Omental fat pad (tissue), 4 donors: ENCODE measurements around the gene ARHGAP8. TPM values are rescaled to one million over a fixed set of nuclear protein-coding genes. Genes with fewer than 3 reads are reported as not detected.

Experiments
- ATAC-seq: fragments of 150-250 bp; one replicate; pipeline ENCODE4 v1.9.1; 2016; ENCODE audit warnings: mild to moderate bottlenecking, moderate library complexity; ENCODE audit not compliant: low FRiP score
- DNase-seq: peaks from one replicate; pipeline ENCODE4 v3.0.0-alpha.2; 2019; ENCODE audit warnings: low spot score
- CTCF ChIP-seq, 3 donors: fragments of 450-650 bp; IDR thresholded peaks; one replicate each; pipeline ENCODE4 v1.5.1; 2016 to 2017; ENCODE audit warnings: antibody characterized with exemption in 3 of 3, mild to moderate bottlenecking in 3 of 3, moderate library complexity in 2 of 3
- total RNA-seq, 4 donors: library from RNA; depleted of rRNA; stranded (reverse); fragments of >200 nt; gene quantifications; one replicate each; pipeline ENCODE4 v1.1.0, GENCODE V29; 2016

ARHGAP8 gene
- total RNA-seq, 4 donors from 2014 or later = 0.46 to 2.2 (median 1.9) TPM; not detected in 1

- no peak for TF ChIP-seq CTCF (IDR thresholded peaks at IDR 0.05)
- no peak for DNase-seq
- ATAC-seq = no peak
Observed at GRCh38 chr22:44811141-44811540, 58.8 kb downstream of the ARHGAP8 start.

GRCh38 chr22:44813416-44813815, 61.0 kb downstream of the ARHGAP8 start:
- TF ChIP-seq CTCF (IDR thresholded peaks at IDR 0.05) = no peak
- DNase-seq (no peak), ATAC-seq (no peak)

- DNase-seq (no peak), ATAC-seq (no peak)
- TF ChIP-seq CTCF (IDR thresholded peaks at IDR 0.05) = no peak
Observed at GRCh38 chr22:44814266-44815098, 62.1 kb downstream of the ARHGAP8 start.

DNA sequence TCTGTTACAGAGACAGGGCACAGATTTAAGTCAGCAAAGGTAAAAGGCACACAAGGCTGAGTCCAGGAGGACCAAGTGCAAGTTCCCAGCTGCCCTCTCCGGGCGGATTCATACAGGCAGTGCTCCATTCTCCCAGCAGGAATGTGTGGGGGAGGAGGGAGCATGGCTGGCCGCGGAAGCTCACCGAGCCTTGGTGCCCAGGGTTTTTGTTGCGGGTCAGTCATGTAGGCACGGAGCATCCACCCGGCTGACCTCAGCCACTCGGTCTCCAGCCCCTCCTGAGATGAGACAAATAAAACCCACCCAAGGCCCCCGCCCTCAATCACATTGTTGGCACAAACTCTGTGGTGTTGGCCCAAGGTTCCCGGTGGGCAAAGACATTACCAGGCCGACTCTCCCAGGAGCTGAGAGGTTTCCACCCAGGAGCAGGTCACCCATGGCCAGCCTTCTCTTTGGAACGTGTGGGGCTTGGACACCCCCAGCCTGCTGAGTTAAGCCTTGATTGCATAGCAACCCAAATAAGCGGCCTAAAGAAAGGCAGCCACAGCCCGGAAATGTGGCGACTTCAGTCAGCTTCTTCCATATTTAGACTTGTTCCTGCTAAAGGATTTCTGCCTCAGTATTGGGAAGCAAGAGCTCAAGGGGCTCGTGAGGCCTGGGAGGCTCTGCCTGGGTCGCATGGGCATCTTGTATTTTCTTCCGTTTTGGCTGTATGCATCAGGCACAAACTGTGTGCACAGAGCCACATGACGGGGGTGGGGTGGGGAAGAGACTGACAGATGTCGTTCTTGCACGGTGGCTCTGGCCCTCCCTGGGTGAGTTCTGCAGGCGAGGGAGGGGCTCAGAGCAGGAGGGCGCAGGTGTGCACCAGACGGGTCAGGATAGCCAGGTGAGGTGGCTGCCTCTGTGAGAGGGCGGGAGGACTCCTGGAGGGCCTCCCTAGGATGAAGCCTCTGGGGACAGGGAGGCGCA, 63.0 kb downstream of the ARHGAP8 start:
- no peak for ATAC-seq
- no peak for TF ChIP-seq CTCF (IDR thresholded peaks at IDR 0.05)
- no peak for DNase-seq

GRCh38 chr22:44816141-44816540, 63.8 kb downstream of the ARHGAP8 start:
- ATAC-seq (no peak), DNase-seq (no peak)
- no peak for TF ChIP-seq CTCF (IDR thresholded peaks at IDR 0.05)

DNA sequence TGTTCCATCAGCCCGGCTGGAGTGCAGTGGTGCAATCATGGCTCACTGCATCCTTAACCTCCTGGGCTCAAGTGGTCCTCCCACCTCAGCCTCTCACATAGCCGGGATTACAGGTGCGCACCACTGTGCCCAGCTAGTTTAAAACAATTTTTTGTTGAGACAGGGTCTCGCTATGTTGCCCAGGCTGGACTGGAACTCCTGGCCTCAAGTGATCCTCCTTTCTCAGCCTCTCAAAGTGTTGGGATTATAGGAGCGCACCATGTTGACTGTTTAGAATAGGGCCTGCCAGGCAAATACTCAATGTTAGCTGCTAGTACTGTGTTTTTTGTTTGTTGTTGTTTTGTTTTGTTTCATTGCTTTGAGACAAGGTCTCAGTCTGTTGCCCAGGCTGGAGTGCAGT, 66.4 kb downstream of the ARHGAP8 start:
- ATAC-seq (no peak), DNase-seq (no peak)
- no peak for TF ChIP-seq CTCF (IDR thresholded peaks at IDR 0.05)
